K562 (cell line): Measurements from ENCODE around the gene IQCN. TPM values are rescaled to one million over a fixed set of nuclear protein-coding genes. Genes with fewer than 3 reads are reported as not detected.

Experiments used
- ARNT ChIP-seq, 2 experiments: fragments of 450-650 bp; IDR thresholded peaks; 2 replicates each; pipeline ENCODE4 v1.6.1; 2016; ENCODE audit warnings: mild to moderate bottlenecking in 1 of 2
- ATF7 ChIP-seq: fragments of 450-650 bp; IDR thresholded peaks from 2 replicates; pipeline ENCODE4 v1.7.1; 2014; ENCODE audit warnings: mild to moderate bottlenecking, moderate library complexity
- CTCF ChIP-seq, 3 experiments: IDR thresholded peaks in 2 of 3; conservative IDR thresholded peaks in 1 of 3; 2 replicates each; pipeline ENCODE4 v1.5.1; 2011 to 2012; ENCODE audit warnings: low read length in 3 of 3, mild to moderate bottlenecking in 3 of 3, control low read depth in 2 of 3, improper control_type of control experiment in 1 of 3, inconsistent platforms in 1 of 3, low read depth in 1 of 3, mixed read lengths in 1 of 3, moderate library complexity in 1 of 3; ENCODE audit not compliant: insufficient read depth in 2 of 3
- FOXA1 ChIP-seq: fragments of 450-650 bp; IDR thresholded peaks from 2 replicates; pipeline ENCODE4 v1.6.1; 2016; ENCODE audit warnings: mild to moderate bottlenecking, borderline replicate concordance
- KDM1A ChIP-seq, 2 experiments: fragments of 450-650 bp; IDR thresholded peaks; 2 replicates each; pipeline ENCODE4 v1.6.1; 2016; ENCODE audit warnings: mild to moderate bottlenecking in 2 of 2
- KHSRP ChIP-seq: fragments of 450-650 bp; IDR thresholded peaks from 2 replicates; pipeline ENCODE4 v1.6.1; 2017
- NR4A1 ChIP-seq, 2 experiments: fragments of 250-450 bp in 1 of 2; fragments of 450-650 bp in 1 of 2; sonication (Bioruptor Pico) in 1 of 2; IDR thresholded peaks; 2 replicates each; pipeline versions ENCODE4 v1.4.0 to v1.6.1; 2016 to 2020; ENCODE audit warnings: mild to moderate bottlenecking in 2 of 2, missing compliant biosample characterization in 1 of 2, missing genetic modification characterization in 1 of 2, moderate library complexity in 1 of 2
- PHB ChIP-seq: fragments of 250-450 bp; sonication (Bioruptor Pico); IDR thresholded peaks from 2 replicates; pipeline ENCODE4 v1.5.0; 2021
- POLR2A ChIP-seq: fragments of 450-650 bp; conservative IDR thresholded peaks from 2 replicates; pipeline ENCODE4 v1.6.1; 2016
- RAD21 ChIP-seq, 2 experiments: fragments of 250-450 bp in 1 of 2; fragments of 450-650 bp in 1 of 2; sonication (Bioruptor Pico) in 1 of 2; formaldehyde crosslinking in 1 of 2; IDR thresholded peaks in 1 of 2; conservative IDR thresholded peaks in 1 of 2; 2 replicates each; pipeline versions ENCODE4 v1.4.0 to v1.8.0; 2020 to 2022; ENCODE audit warnings: mild to moderate bottlenecking in 2 of 2, moderate library complexity in 1 of 2
- RB1 ChIP-seq: fragments of 450-650 bp; IDR thresholded peaks from 2 replicates; pipeline ENCODE4 v1.6.1; 2017; ENCODE audit warnings: low read depth, mild to moderate bottlenecking
- SNIP1 ChIP-seq: fragments of 450-650 bp; IDR thresholded peaks from 2 replicates; pipeline ENCODE4 v1.7.1; 2017; ENCODE audit warnings: low read depth, mild to moderate bottlenecking
- THAP12 ChIP-seq: fragments of 250-450 bp; sonication (Bioruptor Pico); IDR thresholded peaks from 2 replicates; pipeline ENCODE4 v1.9.0; 2021; ENCODE audit warnings: mild to moderate bottlenecking, inconsistent platforms
- ZBTB5 ChIP-seq: fragments of 450-650 bp; IDR thresholded peaks from 2 replicates; pipeline ENCODE4 v1.6.1; 2017; ENCODE audit warnings: antibody characterized with exemption
- ZC3H8 ChIP-seq: fragments of 450-650 bp; IDR thresholded peaks from 2 replicates; pipeline ENCODE4 v1.6.1; 2017
- ZNF134 ChIP-seq: fragments of 250-450 bp; sonication (Bioruptor Pico); conservative IDR thresholded peaks from 2 replicates; pipeline ENCODE4 v1.4.0; 2020
- ZNF740 ChIP-seq, 3 experiments: fragments of 200-800 bp in 1 of 3; sonication (Bioruptor generic) in 1 of 3; sonication (generic) in 1 of 3; formaldehyde crosslinking in 1 of 3; IDR thresholded peaks; 2 replicates each; pipeline versions ENCODE4 v1.6.1 to v1.8.0; 2016 to 2022; ENCODE audit warnings: mild to moderate bottlenecking in 2 of 3, missing compliant biosample characterization in 2 of 3, missing genetic modification characterization in 2 of 3, missing genetic modification reagents in 1 of 3
- ZNF785 ChIP-seq: fragments of 250-450 bp; sonication (Bioruptor Pico); IDR thresholded peaks from 2 replicates; pipeline ENCODE4 v1.4.0; 2020; ENCODE audit warnings: mild to moderate bottlenecking
- polyA plus RNA-seq, 8 experiments: library from polyadenylated mRNA; depleted of rRNA in 4 of 8; stranded (reverse) in 5 of 8; unstranded in 3 of 8; fragments of >200 nt; fragmentation: Nextera tagmentation in 2 of 8; fragmentation: Illumina TruSeq in 1 of 8; extraction: Ambion mirVana in 2 of 8; extraction: Trizol in 1 of 8; gene quantifications; 2 replicates each; pipeline versions ENCODE4 v1.2.1 to v1.2.3, GENCODE V29; 2011 to 2014; ENCODE audit warnings: inconsistent platforms in 1 of 8, missing spikeins in 1 of 8
- total RNA-seq, 7 experiments: library from RNA; depleted of rRNA in 6 of 7; stranded (reverse); fragments of >200 nt in 6 of 7; fragmentation: Illumina TruSeq in 2 of 7; extraction: Trizol in 2 of 7; gene quantifications; 2 replicates each; pipeline versions ENCODE4 v1.2.1 to v1.2.3, GENCODE V29; 2011 to 2021; ENCODE audit warnings: low replicate concordance in 1 of 7
- TF ChIP-seq, protein P1 (sequence below), 2 experiments: fragments of 450-650 bp; conservative IDR thresholded peaks; 2 replicates each; pipeline ENCODE4 v1.6.1; 2017; ENCODE audit warnings: mild to moderate bottlenecking in 2 of 2, moderate library complexity in 2 of 2

The IQCN gene
- total and polyA plus RNA-seq, 9 of the 15 experiments (the other 6 are each of a cell fraction or from before 2014, with no cell fraction given) = 0.01 to 0.07 (median 0.04) TPM; not detected in 3

DNA sequence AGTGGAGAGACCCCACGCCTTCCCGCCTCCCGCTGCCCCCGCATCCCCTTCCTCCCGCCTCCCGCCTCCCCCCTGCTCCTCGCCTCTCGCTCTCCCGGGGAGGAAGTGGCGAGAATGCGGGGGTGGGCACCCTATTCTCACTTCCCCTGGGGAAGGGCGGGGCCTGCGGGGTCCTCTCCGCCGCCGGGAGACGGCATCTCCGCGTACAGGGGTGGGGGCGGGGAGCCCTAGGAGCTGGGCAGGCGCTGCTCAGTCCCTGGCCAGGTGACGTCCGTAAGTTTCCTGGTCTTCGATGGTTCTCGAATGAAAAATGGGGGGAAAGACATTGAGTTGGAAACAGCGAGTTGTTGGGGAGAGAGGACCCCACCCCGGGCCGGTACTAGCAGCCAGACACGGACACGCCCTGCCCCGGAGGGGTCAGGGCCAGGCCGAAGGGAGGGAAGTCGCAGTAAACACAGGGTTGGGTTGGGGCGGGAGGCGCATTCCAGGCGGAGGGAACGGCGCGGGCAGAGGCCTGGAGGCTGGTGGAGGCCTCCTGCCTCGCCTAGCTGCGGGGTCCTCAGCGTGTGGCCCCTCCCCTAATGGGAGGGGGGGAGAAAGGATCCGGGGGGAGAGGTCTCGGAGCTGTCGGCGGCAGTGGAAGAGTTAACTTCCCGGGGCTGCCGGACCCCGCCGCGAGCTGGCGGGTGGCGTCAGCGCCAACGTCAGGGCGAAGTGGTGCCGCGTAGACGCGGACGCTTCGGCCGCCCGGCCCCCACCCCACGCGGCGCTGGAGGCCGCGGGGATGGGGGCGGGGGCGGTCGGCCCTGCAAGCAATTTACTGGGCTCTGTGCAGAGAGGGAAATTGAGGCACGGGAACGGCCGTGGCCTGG lies 17.6 kb upstream of the IQCN start (continued):
- TF ChIP-seq ZNF740 (CRISPR knock-in tag; IDR thresholded peaks at IDR 0.05) (peak; percentile 55), ZNF740 (tag; IDR thresholded peaks at IDR 0.05) (no peak), RB1 (0 out of 2 replicates have a peak, but pooled peaks have one; percentile 50), KHSRP (no peak), ARNT (IDR thresholded peaks at IDR 0.05) (no peak), POLR2A (peak; percentile 79), ZNF785 (CRISPR knock-in tag) (no peak), ATF7 (peak; percentile 90), THAP12 (CRISPR knock-in tag) (peak; percentile 6; the same call in 1 of the 2 replicates), PHB (CRISPR knock-in tag) (no peak), NR4A1 (CRISPR knock-in tag; IDR thresholded peaks at IDR 0.05) (no peak), NR4A1 (tag; IDR thresholded peaks at IDR 0.05) (peak; percentile 78; the same call in 1 of the 2 replicates), SNIP1 (no peak), CTCF (IDR thresholded peaks at IDR 0.05 in 2 of 3, conservative IDR thresholded peaks at IDR 0.05 in 1 of 3; ENCODE audit: insufficient read depth in 2 of 3, low read depth in 1 of 3, low read length in 3 of 3) (no peak), FOXA1 (no peak), ZC3H8 (no peak), ZNF134 (CRISPR knock-in tag) (no peak), ZBTB5 (peak; percentile 56; the same call in 1 of the 2 replicates), RAD21 (CRISPR knock-in tag; conservative IDR thresholded peaks at IDR 0.05 in 1 of 2, IDR thresholded peaks at IDR 0.05 in 1 of 2) (peak in 1 of 2 experiments; percentile 4; a peak in 2 of 4 replicates), KDM1A (IDR thresholded peaks at IDR 0.05) (no peak)
- TF ChIP-seq, protein P1, sequence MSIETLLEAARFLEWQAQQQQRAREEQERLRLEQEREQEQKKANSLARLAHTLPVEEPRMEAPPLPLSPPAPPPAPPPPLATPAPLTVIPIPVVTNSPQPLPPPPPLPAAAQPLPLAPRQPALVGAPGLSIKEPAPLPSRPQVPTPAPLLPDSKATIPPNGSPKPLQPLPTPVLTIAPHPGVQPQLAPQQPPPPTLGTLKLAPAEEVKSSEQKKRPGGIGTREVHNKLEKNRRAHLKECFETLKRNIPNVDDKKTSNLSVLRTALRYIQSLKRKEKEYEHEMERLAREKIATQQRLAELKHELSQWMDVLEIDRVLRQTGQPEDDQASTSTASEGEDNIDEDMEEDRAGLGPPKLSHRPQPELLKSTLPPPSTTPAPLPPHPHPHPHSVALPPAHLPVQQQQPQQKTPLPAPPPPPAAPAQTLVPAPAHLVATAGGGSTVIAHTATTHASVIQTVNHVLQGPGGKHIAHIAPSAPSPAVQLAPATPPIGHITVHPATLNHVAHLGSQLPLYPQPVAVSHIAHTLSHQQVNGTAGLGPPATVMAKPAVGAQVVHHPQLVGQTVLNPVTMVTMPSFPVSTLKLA (conservative IDR thresholded peaks at IDR 0.05) = peak; percentile 62 to 76
